Measurements from ENCODE around the gene UBB.
A peak's percentile ranks its signal among the peaks of the same experiment; 100 is the strongest.

Gene UBB

GRCh38 chr17:16419074-16419928 is 38.4 kb downstream of the UBB start:
- DNase-seq: no peak

GRCh38 chr17:16419929-16420271 is 39.0 kb downstream of the UBB start:
- DNase-seq: no peak

- DNase-seq: no peak
Observed at GRCh38 chr17:16422416-16422815, 41.5 kb downstream of the UBB start.

GRCh38 chr17:16423226-16423872 is 42.5 kb downstream of the UBB start:
- no peak for DNase-seq

- no peak for DNase-seq
Observed at GRCh38 chr17:16425202-16425601, 44.3 kb downstream of the UBB start.

GRCh38 chr17:16425698-16426659 is 45.1 kb downstream of the UBB start:
- DNase-seq: no peak

GRCh38 chr17:16427020-16427419 is 46.1 kb downstream of the UBB start:
- no peak for DNase-seq

GRCh38 chr17:16428098-16428882 is 47.4 kb downstream of the UBB start:
- peak; percentile 61 for DNase-seq

GRCh38 chr17:16429083-16429482 is 48.2 kb downstream of the UBB start:
- no peak for DNase-seq

- DNase-seq: no peak
Observed at GRCh38 chr17:16430650-16431049, 49.8 kb downstream of the UBB start.

GRCh38 chr17:16432017-16432416 is 51.1 kb downstream of the UBB start:
- no peak for DNase-seq
